OCI-LY7 (cell line): ENCODE data around the gene TDRD9. TPM values are rescaled to one million over a fixed set of nuclear protein-coding genes. Genes with fewer than 3 reads are reported as not detected.

Experiments
- BruUV-seq: library from RNA; stranded (reverse); fragments of 400-500 nt; replicated peaks from 2 replicates; lab custom pipeline; 2021; lab: Mats Ljungman, UMichigan
- CTCF ChIA-PET: fragments of 300-600 bp; sonication (Branson Sonifier 250); formaldehyde crosslinking; loops from one replicate; lab custom pipeline; 2022; ENCODE audit warnings: antibody characterized with exemption; ENCODE audit not compliant: unreplicated experiment; lab: Charles Lee
- POLR2A ChIA-PET: fragments of 300-600 bp; sonication (Branson Sonifier 250); formaldehyde crosslinking; loops from one replicate; lab custom pipeline; 2022; ENCODE audit warnings: antibody characterized with exemption; lab: Charles Lee
- DNase-seq: peaks from one replicate; pipeline ENCODE4 v3.0.0-alpha.2; 2015; ENCODE audit warnings: low spot score
- H2AFZ ChIP-seq: fragments of 200-600 bp; sonication (generic), shearing (Covaris generic); 2 replicates; pipeline ENCODE4 v1.6.1; 2014; ENCODE audit warnings: mild to moderate bottlenecking, antibody characterized with exemption, low read length, moderate library complexity
- H3K27ac ChIP-seq: fragments of 200-600 bp; sonication (generic); 2 replicates; pipeline ENCODE4 v1.5.1; 2014; ENCODE audit warnings: mixed run types, low read depth, mild to moderate bottlenecking, moderate library complexity, low read length, inconsistent platforms; ENCODE audit not compliant: poor library complexity, severe bottlenecking
- H3K36me3 ChIP-seq: fragments of 200-600 bp; sonication (generic); 2 replicates; pipeline ENCODE4 v1.6.1; 2014; ENCODE audit warnings: mild to moderate bottlenecking, antibody characterized with exemption, low read length, moderate library complexity, mixed read lengths; ENCODE audit not compliant: insufficient read depth
- H3K4me1 ChIP-seq: fragments of 200-600 bp; sonication (generic); 2 replicates; pipeline ENCODE4 v1.5.1; 2014; ENCODE audit warnings: mild to moderate bottlenecking, low read length; ENCODE audit not compliant: insufficient read depth, poor library complexity, severe bottlenecking
- H3K4me2 ChIP-seq: fragments of 200-600 bp; sonication (generic); 2 replicates; pipeline ENCODE4 v1.6.1; 2014; ENCODE audit warnings: mild to moderate bottlenecking, low read length
- H3K4me3 ChIP-seq: fragments of 200-600 bp; sonication (generic); 2 replicates; pipeline ENCODE4 v1.5.1; 2014; ENCODE audit warnings: mild to moderate bottlenecking, low read depth, low read length; ENCODE audit not compliant: poor library complexity, severe bottlenecking
- H3K79me2 ChIP-seq: fragments of 200-600 bp; sonication (generic); 2 replicates; pipeline ENCODE4 v1.6.1; 2016; ENCODE audit warnings: low read depth, mild to moderate bottlenecking, low read length, moderate library complexity, mixed read lengths; ENCODE audit not compliant: insufficient read depth
- H3K9me2 ChIP-seq: fragments of 200-600 bp; sonication (generic); 2 replicates; pipeline ENCODE4 v1.6.1; 2016; ENCODE audit warnings: mild to moderate bottlenecking, low read length, mixed read lengths; ENCODE audit not compliant: insufficient read depth
- H3K9me3 ChIP-seq: fragments of 200-600 bp; sonication (generic); 2 replicates; pipeline ENCODE4 v1.6.1; 2014; ENCODE audit warnings: mild to moderate bottlenecking, mixed run types, low read length, mixed read lengths
- H4K20me1 ChIP-seq: fragments of 200-600 bp; sonication (generic); 2 replicates; pipeline ENCODE4 v1.6.1; 2014; ENCODE audit warnings: mild to moderate bottlenecking, antibody characterized with exemption, low read length, moderate library complexity, mixed read lengths; ENCODE audit not compliant: insufficient read depth
- EZH2phosphoT487 ChIP-seq: fragments of 200-600 bp; sonication (generic); IDR thresholded peaks from 2 replicates; pipeline ENCODE4 v1.6.1; 2018; ENCODE audit warnings: low read depth, borderline replicate concordance, mild to moderate bottlenecking, mixed run types, antibody characterized with exemption, low read length, moderate library complexity, mixed read lengths
- intact Hi-C: fragments of 100-400 bp; cut with micrococcal nuclease; formaldehyde crosslinking; loops from one replicate; pipeline ENCODE4 v1.10.0; 2022; ENCODE audit not compliant: unreplicated experiment
- total RNA-seq, 2 experiments: library from RNA; depleted of rRNA in 1 of 2; stranded (reverse); fragments of >200 nt in 1 of 2; shearing (Covaris generic) in 1 of 2; gene quantifications; 2 replicates each; pipeline ENCODE4 v1.2.3, GENCODE V29; 2014 to 2022
- TF ChIP-seq, protein P1 (sequence below): fragments of 200-600 bp; sonication (generic); conservative IDR thresholded peaks from 2 replicates; pipeline ENCODE4 v1.5.1; 2014; ENCODE audit warnings: mild to moderate bottlenecking, antibody characterized with exemption, low read length, moderate library complexity, mixed read lengths

The TDRD9 gene
- total RNA-seq, 2 experiments from 2014 or later, result not detected

DNA sequence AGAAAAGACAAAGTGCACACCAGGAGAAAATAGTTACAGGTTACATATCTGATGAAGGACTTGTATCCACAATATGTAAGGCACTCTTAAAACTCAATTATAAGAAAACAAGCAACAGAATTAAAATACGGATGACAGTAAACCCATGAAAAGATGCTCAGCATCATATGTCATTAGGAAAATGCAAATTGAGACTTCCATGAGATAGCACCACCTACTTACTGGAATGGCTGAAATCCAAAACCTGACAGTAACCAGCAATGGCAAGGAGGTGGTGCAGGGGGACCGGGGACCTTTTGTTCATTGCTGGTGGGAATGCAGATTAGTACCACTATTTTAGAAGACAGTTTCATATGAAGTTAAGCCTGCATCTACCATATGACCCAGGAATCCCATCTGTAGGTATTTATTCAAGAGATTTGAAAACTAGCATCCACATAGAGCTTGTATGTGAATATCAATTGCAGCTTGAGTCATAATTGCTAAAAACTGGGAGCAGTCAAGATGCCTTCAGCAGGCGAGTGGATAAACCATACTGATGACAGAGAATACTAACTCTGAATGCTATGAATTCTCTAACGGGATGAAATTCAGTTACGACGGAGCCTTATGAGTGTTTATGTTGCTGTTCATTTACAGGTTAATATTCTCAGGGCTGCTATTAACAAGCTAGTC is 113.3 kb downstream of the TDRD9 start:
- Histone ChIP-seq H2AFZ (no peak overlapping the region), H3K36me3 (no peaks in the 10 kb centered on the region), H4K20me1 (no peaks in the 10 kb centered on the region), H3K9me2 (no peaks in the 10 kb centered on the region), H3K27ac (no peak overlapping the region), H3K4me2 (no peak overlapping the region), H3K79me2 (no peaks in the 10 kb centered on the region), H3K4me3 (no peak overlapping the region), H3K4me1 (no peaks in the 10 kb centered on the region), H3K9me3 (no peaks in the 10 kb centered on the region)
- no peak for TF ChIP-seq EZH2phosphoT487
- TF ChIP-seq, protein P1, sequence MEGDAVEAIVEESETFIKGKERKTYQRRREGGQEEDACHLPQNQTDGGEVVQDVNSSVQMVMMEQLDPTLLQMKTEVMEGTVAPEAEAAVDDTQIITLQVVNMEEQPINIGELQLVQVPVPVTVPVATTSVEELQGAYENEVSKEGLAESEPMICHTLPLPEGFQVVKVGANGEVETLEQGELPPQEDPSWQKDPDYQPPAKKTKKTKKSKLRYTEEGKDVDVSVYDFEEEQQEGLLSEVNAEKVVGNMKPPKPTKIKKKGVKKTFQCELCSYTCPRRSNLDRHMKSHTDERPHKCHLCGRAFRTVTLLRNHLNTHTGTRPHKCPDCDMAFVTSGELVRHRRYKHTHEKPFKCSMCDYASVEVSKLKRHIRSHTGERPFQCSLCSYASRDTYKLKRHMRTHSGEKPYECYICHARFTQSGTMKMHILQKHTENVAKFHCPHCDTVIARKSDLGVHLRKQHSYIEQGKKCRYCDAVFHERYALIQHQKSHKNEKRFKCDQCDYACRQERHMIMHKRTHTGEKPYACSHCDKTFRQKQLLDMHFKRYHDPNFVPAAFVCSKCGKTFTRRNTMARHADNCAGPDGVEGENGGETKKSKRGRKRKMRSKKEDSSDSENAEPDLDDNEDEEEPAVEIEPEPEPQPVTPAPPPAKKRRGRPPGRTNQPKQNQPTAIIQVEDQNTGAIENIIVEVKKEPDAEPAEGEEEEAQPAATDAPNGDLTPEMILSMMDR, result no peak
- intact Hi-C loops, result no loop called here
- ChIA-PET POLR2A (no interaction called here), CTCF (no interaction called here)
- DNase-seq, result no peak
- BruUV-seq, result no TSS peak

- no peaks in the 10 kb centered on the region for H3K4me1 ChIP-seq
- no peak overlapping the region for H3K27ac ChIP-seq
- no peak for DNase-seq
- no peaks in the 10 kb centered on the region for H4K20me1 ChIP-seq
- intact Hi-C loops, result no loop called here
- BruUV-seq, result no TSS peak
- H2AFZ ChIP-seq, result no peak overlapping the region
- no peaks in the 10 kb centered on the region for H3K9me3 ChIP-seq
- H3K4me2 ChIP-seq, result no peak overlapping the region
- TF ChIP-seq, protein P1, result no peak
- TF ChIP-seq EZH2phosphoT487, result no peak
- CTCF ChIA-PET, result no interaction called here
- H3K36me3 ChIP-seq, result no peaks in the 10 kb centered on the region
- H3K79me2 ChIP-seq, result no peaks in the 10 kb centered on the region
- H3K4me3 ChIP-seq, result no peak overlapping the region
- H3K9me2 ChIP-seq, result no peaks in the 10 kb centered on the region
- POLR2A ChIA-PET, result no interaction called here
Measured at GRCh38 chr14:104044016-104044415, 115.8 kb downstream of the TDRD9 start.

GRCh38 chr14:104047761-104048160 is 119.5 kb downstream of the TDRD9 start:
- CTCF ChIA-PET, result no interaction called here
- no peak overlapping the region for H3K4me3 ChIP-seq
- no peaks in the 10 kb centered on the region for H3K9me3 ChIP-seq
- no peaks in the 10 kb centered on the region for H3K36me3 ChIP-seq
- POLR2A ChIA-PET, result interaction anchor here (1.6 kb wide), 1 partner anchor 31 kb away, joined by 3 read pairs; no protein-coding TSS in a partner anchor
- H2AFZ ChIP-seq, result no peak overlapping the region
- no peak for DNase-seq
- no peaks in the 10 kb centered on the region for H3K9me2 ChIP-seq
- H3K4me1 ChIP-seq, result no peaks in the 10 kb centered on the region
- no peak overlapping the region for H3K27ac ChIP-seq
- intact Hi-C loops, result no loop called here
- TF ChIP-seq, protein P1, result no peak
- TF ChIP-seq EZH2phosphoT487, result no peak
- no peaks in the 10 kb centered on the region for H3K79me2 ChIP-seq
- H4K20me1 ChIP-seq, result no peaks in the 10 kb centered on the region
- no peak overlapping the region for H3K4me2 ChIP-seq
- no TSS peak for BruUV-seq
